ENCODE results near the gene CUEDC2. TPM values are rescaled to one million over a fixed set of nuclear protein-coding genes. Genes with fewer than 3 reads are reported as not detected.

Gene CUEDC2, protein sequence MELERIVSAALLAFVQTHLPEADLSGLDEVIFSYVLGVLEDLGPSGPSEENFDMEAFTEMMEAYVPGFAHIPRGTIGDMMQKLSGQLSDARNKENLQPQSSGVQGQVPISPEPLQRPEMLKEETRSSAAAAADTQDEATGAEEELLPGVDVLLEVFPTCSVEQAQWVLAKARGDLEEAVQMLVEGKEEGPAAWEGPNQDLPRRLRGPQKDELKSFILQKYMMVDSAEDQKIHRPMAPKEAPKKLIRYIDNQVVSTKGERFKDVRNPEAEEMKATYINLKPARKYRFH
- total RNA-seq, result 42.4 TPM
- long read RNA-seq, transcript CUEDC2-201 (9 exons, 1,191 nt), result major isoform, 105 of 127 reads
- long read RNA-seq, partial matches to known transcripts, result 3 of 127 reads
- long read RNA-seq, other reads (novel, unspliced or antisense), result 19 of 127 reads

DNA sequence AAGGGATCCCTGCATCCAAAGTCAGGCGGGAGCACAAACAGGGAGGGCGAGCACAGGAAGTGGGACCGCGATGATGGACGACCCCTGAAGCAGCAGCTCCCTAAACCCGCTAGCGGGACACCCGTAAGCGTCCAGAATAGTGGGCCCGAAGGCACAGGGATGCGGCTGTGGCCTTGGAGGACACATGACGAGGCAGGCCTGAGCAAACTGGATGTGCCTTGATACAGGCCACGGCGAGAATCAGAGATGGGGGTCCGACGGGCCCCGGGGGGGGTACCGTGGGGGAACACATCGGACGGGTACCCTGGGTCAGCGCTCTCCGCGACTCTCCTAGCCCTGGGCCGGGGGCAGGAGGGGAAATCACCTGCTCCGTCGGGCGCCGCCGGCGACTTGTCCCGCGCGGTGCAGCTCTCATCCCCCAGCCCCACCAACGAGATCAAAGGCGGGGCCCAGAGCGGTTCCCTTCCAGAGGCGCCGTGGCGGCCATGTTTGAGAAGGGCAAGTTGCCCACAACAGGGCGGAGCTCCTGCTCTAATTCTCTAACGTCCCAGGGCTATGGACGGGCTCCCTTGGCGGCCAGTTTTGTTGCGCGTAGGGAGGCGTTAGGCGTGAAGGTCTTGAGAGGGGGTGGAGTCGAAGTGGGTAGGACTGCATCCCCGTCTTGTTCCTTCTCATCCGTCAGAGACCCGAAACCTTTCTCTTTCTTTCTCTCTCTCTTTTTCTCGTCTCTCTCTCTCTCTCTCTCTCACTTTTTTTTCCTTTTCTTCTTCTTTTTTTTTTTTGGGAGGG, at the start of gene CUEDC2:
Gene CUEDC2 (minus strand): TSS at position 413 of the 789 bp plus-strand sequence. CDS start 7,386 bp downstream, outside the sequence.
- peak; percentile 98 for DNase-seq (ENCODE audit: low spot score)

DNA sequence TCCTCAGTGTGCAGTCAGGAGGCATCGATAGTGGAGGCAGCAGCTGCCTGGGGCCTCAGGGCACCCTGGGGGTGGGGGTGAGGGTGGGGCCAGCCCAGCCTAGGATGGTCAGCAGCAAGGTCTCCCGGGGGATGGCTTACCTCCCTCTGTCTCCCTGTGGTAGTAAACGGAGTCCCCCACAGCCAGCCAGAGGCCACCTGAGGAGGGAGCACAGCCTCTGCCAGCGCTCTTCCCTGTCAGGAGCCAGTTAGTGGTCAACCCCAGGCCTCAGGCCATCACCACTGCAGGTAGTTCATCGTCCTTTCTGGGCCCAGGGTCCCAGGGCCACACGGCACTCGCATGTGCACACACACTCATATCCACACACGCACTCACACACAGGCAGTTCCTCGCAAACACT, 48.0 kb upstream of the CUEDC2 start:
- DNase-seq (ENCODE audit: low spot score), result no peak

DNA sequence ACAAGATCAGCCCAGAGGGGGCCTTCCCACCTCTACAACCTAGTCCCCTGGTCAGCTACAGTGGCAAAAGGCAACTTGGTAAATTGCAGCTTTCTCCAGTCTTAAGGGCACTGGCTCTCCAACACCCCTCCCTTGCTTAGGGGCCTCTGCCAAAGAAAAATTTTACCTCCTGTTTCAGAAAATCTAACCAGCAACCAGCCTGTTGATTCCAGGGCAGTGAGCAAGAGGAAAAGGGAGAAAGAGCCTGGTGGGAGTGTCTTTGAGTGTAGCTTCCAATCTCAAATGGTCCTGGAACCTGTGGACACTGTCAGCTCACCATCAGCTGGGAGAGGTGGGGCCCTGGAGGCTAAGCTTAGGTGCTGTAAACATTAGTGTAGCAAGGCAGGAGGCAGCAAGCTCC, 47.3 kb upstream of the CUEDC2 start:
- DNase-seq (ENCODE audit: low spot score), result no peak

DNA sequence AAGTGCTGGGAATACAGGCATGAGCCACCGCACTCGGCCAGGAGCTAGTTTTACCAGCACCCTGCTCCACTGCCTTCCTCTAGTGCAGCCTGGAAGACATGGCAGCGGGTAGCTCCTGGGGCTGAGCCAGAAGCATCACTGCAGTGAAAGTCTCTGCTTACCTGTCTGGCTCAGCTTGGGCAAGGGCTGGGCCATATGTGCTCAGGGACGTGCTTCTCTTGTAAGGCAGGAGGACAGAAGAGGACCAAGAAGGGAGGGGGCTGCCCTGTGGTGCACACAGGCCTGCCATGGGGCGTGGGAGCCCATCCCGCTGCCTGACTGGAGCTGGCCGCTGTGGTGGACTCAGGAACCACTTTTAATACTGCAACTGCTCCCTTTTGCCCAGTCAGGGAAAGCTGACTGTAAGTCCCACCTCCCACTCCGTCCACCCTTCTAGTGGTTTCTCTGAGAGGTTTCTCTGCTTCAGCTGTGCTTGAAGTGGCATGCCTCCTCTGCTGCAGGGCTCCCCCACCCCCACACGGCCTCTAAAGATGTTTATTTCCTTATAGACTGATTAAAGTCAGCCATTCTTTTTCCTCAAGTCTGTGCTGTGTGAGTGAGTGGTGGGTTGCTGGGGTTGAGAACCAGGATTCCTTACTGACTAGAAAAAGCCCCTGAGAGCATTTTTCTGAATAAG, 44.2 kb upstream of the CUEDC2 start:
- no peak for DNase-seq (ENCODE audit: low spot score)

DNA sequence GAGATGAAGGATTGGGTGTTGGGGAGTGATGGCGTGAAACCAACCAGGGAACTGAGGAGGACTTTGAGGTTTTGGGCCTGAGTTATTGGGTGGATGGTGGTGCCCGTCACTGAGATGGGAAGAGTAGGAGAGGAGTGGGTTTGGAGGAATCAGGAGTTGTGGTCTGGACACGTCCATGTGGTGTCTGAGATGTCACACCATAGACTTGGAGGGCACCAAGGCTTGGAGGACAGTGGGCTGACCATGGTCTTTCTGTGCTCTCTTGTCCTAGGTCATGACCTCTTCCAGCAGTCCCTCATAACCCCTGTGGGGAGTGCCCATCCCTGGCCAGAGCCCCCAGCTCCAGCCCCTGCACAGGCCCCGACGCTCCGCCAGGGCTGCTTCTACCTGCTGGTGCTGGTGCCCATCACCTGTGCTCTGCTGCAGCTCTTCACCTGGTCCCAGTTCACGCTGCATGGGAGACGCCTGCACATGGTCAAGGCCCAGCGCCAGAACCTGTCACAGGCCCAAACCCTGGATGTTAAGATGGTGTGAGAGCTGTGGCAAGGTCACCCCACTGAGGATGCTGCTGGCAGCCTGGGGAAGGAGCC, 43.2 kb upstream of the CUEDC2 start:
- no peak for DNase-seq (ENCODE audit: low spot score)

DNA sequence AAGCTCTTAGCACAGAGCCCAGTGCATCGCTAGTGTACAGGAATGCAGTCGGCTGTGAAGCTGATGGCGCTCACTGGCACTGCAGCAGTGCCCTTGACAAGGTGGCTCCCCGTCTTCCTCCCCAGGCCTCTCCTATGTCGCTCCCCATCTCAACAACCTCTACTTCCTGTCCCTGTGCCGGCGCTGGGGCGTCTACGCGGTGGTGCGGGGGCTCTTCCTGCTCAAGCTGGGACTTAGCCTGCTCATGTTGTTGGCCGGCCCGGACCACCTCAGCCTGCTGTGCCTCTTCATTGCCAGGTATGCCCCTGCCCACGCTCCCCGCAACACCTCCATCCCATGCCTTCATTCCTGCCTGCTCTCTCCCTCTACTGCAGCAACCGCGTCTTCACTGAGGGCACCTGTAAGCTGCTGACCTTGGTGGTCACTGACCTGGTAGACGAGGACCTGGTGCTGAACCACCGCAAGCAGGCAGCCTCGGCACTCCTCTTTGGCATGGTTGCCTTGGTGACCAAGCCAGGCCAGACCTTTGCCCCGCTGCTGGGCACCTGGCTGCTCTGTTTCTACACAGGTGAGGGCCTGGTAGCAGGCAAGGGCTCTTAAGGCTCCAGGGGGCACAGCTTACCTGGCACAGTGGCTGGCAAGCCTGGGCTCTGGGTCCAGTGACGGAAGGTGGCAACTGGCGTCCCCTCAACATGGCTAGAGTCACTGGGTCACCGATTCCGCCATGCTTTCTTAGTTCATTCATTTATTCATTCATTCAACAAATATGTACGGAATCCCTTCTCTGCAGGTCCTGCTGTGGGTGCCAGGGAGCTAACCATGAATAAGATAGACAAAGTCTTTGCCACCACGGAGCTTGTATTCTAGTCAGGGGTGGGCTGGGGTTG, 41.3 kb upstream of the CUEDC2 start:
- no peak for DNase-seq (ENCODE audit: low spot score)

DNA sequence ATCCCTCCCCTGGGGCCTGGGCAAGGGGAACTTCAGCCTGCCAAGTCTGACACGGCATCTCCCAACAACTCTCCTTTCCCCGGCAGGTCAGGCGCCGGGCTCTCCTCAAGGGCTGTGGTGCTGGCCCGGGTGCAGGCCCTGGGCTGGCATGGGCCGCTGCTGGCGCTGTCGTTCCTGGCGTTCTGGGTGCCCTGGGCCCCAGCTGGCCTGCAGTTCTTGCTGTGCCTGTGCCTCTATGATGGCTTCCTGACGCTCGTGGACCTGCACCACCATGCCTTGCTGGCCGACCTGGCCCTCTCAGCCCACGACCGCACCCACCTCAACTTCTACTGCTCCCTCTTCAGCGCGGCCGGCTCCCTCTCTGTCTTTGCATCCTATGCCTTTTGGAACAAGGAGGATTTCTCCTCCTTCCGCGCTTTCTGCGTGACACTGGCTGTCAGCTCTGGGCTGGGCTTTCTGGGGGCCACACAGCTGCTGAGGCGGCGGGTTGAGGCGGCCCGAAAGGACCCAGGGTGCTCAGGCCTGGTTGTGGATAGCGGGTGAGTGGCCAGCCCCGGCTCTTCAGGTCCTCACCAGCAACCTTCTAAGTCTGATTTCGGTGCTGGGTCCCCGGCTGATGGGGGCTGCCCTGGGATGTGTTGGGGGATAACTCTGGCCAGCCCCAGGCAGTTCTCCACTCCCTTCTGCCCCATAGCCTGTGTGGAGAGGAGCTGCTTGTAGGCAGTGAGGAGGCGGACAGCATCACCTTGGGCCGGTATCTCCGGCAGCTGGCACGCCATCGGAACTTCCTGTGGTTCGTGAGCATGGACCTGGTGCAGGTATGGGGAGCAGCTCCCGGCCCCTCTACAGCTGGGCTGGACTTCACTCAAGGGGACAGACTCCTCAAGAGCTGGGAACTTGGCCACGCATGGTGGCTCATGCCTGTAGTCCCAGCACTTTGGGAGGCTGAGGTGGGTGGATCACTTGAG, 38.5 kb upstream of the CUEDC2 start:
- DNase-seq (ENCODE audit: low spot score), result no peak

DNA sequence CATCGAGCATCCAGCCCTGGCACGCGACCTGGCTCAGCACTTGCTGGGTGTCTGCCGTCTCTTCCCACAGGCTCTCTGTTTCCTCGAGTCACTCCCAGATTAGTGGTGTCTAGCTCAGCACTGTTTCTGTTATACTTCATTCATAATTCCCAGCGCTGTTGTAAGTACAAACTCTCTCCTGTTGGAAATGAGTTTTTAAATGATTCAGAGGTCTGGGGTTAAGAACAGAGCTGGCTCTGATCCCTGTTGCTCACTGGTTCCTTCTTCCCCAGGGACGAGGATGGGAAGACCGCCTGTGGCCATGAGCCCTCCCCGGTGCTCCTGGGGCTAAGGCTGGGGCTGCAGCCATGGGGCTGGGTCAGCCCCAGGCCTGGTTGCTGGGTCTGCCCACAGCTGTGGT, 36.3 kb upstream of the CUEDC2 start:
- no peak for DNase-seq (ENCODE audit: low spot score)

DNA sequence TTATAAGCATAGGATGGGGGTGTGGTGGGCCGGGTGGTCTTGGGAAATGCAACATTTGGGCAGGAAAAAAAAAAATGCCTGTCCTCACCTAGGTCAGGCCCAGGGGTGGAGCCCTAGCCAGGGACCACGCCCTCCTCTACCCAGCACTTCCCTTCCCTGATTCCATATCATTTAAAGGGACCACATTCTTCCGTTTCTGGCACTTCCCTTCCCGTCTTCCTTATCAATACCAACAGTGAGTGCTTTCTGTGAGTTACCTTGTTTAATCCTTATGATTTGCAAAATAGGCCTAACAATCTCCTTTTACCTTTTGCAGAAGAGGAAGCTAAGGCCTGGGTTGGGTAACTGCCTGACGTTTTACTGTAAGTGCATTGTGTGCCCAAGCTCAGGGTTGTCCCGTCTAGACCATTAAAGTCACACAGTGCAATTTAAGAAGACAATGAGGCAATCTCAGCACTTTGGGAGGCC, 35.6 kb upstream of the CUEDC2 start:
- no peak for DNase-seq (ENCODE audit: low spot score)

DNA sequence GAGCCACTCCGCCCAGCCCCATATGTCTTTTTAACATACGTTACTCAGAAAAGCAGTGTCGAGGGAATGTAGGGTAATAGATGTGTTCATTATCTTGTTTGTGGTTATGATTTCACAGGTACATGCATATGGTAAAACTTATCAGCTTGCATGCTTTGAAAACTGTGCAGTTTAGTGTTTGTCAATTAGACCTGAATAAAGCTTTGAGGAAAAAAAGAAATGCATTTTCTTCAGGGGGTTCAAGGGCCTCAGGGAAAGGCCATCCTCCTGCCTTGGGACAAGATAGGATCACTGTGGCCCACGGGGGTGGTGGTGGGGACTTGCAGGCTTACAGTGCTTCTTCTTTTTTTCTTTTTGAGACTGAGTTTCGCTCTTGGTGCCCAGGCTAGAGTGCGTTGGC, 34.9 kb upstream of the CUEDC2 start:
- DNase-seq (ENCODE audit: low spot score), result no peak

DNA sequence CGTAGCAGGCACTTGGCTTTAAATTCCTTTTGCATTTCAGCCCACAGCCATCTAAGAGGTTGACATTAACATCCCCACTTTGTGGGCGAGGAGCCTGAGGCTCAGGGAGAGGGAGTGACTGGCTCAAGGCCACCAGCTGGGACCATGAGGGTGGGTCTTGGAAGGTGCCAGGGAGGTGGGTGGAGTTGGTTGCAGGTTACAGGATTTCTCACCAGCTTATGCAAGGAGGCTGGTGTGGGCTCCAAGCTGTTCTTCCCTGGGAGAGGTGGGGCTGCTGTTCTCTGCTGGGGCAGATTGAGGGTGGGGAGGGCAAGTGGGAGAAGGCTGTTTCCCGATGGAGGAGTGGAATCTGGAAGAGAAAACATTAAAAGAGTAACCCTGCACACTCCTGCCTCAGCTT, 33.1 kb upstream of the CUEDC2 start:
- DNase-seq (ENCODE audit: low spot score), result no peak

DNA sequence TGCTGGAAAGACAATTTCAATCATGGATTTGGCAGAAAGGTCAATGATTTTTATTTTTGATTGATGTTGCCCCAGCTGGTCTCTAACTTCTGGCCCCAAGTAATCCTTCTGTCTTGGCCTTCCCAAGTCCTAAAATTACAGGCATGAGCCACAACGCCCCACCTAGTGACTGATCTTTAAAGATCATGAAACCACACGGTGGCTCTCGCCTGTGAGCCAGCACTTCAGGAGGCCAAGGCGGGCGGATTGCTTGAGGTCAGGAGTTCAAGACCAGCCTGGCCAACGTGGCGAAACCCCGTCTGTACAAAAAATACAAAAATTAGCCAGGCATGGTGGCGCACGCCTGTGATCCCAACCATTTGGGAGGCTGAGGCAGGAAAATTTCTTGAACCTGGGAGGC, 31.6 kb upstream of the CUEDC2 start:
- DNase-seq (ENCODE audit: low spot score), result no peak

DNA sequence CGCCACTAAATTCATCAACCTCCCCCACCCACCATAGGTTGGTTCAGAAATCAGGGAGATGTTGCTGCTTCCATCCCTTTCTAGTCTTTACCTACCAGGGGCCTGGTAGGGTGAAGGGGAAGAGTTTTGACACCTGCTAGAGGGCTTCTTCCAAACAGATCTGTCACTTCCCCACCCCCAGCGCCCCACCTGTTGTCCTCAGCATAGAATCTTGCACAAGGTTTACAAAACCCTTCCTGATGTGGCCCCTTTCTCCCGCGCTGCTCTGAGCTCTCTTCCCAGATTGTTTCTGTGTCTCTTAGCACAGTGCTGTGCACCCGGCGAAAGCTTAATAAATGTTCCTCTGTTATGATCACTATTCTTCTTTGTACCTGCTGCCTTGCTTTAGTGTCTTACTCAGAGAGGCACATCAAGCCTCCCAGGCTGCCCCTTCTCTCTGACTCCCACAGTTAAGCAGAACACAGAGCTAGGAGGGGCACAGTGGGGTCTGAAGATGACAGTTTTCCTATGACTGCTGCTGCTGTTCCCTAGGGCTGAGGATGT, 30.2 kb upstream of the CUEDC2 start:
- DNase-seq (ENCODE audit: low spot score), result no peak

DNA sequence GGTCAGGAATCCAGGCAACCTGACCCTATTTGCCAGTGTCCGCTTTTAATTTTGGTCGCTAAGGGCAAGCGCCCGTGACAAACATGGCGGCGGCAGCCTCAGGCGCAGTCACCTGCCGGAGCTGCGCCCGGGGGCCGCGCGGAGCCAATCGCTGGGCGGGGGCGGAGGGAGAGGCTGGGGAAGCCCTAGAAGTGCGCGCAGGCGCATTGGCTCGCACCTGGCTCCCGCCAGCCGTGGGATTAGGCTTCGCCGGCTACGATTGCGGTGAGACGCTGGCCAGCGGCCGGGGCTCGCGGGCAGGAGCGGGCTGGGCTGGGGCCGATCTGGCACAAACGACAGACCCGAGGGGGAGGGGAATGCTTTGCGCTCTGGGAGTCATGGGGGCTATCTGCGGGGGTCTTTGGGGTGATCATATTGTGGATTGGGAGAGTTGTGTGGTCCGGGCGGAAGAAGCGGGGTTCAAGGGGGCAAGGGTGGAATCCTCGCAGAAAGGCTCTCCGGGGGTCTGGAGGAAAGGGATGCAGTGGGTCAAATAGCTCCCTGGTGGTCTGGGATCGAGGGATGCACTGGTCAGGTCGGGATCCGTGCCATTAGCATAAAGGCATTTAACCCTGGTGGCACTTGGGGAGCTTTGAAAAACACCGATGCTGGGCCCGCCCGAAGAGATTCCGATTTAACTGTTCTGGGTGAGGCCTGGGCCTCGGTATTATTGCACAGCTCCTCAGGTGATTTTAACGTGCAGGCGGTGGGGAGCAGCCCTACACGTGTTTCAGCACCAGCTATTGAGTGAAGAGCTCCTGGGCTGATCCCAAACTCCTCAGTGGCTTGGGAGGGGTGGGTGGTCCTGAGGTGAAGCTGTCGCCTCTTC, 29.0 kb upstream of the CUEDC2 start:
- peak; percentile 97 for DNase-seq (ENCODE audit: low spot score)

DNA sequence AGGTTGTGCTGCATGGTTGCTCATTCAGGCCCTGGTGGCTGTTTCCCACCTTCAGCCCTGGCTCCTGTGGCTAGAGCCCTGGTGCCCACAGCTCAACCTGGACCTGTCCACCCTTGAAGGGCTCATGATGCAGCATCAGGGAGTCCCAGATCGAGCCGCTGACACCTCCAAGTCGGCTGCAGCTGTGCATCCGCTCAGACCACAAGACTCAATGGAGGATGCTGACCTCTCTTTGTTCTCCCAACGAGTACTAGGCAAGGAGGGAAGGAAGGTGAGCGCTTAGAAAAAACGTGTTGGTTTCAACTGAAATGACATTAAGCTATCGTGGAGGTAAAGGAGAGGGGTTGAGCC, 28.4 kb upstream of the CUEDC2 start:
- DNase-seq (ENCODE audit: low spot score), result no peak

DNA sequence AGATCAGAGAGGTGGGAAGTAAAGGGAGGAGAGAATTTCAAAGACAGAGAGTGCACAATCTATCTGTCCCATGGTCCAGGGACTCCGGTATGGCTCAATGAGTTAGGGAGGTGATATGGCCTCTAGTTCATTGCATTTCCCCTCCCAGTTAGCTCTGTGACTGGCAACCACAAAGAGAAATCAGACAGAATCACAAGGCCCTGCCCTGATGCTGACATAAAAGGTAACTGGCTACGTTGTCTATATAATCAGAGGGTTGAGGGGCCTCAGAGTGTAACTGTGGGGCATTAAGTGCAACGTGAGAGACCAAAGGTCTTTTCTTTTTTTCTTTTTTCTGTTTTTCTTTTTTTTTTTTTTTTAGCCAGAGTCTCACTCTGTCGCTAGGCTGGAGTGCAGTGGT, 26.3 kb upstream of the CUEDC2 start:
- no peak for DNase-seq (ENCODE audit: low spot score)

DNA sequence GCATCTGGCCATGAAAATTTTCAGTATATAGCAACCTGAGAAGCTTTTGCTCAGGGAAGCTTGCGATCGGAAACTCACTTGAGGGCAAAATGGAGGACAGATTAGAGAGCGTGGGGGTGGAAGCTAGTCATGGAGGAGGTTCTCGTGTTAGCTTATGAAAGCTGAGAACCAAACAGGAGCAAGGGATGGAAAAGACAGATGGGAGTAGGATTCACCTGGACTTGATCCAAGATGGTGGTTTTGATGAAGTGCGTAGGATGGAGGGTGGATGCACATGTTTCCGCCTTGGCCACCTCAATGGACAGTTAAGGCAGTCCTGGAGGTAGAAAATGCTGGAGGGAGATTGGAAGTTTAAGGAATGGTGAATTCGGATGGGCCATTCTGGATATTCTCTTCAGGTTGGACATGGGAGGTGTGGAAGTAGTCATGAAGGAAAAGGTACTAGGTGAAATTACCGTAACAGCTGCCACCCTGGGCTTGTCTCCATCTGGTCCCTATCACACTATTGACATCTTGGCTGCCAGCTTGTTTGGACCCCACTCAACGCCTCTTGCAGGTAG, 25.3 kb upstream of the CUEDC2 start:
- no peak for DNase-seq (ENCODE audit: low spot score)
